LHCN-M2 (cell line): ENCODE results near the gene SERPINI2. TPM values are rescaled to one million over a fixed set of nuclear protein-coding genes. Genes with fewer than 3 reads are reported as not detected.

ENCODE experiments used
- DNase-seq: peaks from one replicate; pipeline ENCODE4 v3.0.0-alpha.2; 2012; ENCODE audit warnings: low read depth
- polyA plus RNA-seq: library from polyadenylated mRNA; unstranded; fragments of >200 nt; gene quantifications from one replicate; pipeline ENCODE4 v1.2.1, GENCODE V29; 2012; ENCODE audit warnings: missing spikeins
- total RNA-seq: library from RNA; depleted of rRNA; stranded (reverse); fragments of >200 nt; gene quantifications from 2 replicates; pipeline ENCODE4 v1.2.3, GENCODE V29; 2014; rRNA removed

The SERPINI2 gene
- not detected in 2 replicates for total RNA-seq
- polyA plus RNA-seq = not detected

- no peak for DNase-seq
Measured at GRCh38 chr3:167473863-167474262, at the start of gene SERPINI2. SERPINI2 (minus strand) TSS chr3:167474042; CDS start chr3:167471834, 2,208 bp downstream.

DNA sequence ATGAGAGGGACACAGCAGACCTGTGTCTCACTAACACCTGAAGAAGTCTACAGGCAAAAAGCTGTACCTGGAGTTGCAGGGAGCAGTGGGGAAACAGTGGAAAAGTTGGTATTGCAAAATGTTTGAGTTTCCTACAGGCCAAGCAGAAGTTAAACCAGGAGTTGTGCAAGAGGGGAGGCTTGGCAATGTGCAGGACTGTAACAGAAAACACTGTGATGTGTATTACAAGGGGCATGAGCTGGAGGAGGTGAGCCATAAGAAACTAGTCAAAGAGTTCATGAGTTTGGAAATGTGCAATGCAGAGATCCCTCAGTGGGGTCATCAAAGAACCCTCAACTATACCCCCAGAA is 47.1 kb upstream of the SERPINI2 start:
- no peak for DNase-seq

DNA sequence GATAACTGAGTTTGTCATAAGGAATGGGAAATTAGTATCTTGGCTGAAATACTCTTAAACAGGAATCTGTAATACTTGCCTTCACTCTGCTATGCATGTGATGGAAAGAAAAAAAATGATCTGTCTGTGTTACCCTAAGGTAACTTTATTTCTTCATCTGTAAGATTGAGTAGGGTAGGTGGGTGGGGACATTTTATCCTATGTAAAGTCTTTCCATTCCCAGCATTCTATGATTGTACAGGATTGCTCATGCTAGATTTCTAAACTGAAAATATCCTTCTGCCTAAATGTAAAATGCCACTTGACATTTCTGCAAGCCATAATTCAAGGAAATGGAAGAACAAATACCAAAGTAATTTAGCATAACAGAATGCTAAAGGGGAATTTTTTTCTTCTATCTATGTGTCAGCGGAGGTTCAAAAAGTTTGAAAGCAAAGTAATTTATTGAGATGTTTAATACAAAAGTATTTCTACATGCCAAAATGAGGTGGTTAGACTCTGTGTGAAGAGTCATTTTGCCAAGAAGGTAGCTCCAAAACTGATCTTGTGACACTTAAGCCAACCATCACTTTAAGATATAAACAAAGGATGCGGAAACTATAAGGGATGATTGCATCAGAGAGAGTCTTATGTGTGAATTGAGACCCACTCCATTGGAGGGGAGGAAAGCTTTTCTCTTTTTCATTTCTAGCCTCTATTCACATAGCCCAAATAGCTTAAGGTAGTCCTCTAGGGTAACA is 46.6 kb upstream of the SERPINI2 start:
- no peak for DNase-seq

DNA sequence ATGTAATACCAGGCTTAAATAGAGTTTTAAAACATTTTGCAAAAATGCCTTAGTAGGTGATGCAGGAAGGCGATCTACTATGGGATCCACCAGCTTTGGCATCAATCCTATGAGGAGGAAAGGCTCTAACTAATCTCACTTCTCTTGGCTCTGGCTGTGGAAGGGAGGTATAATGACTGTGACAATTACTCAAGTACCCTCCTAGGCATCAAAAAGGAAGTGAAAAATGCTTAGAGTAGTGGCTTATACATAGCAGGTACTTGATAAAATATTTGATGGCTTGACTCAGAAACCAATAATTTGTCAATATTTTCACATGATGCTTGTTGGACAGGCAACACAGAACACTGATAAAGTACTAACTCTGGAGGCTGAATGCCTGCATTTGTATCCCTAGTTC is 34.1 kb upstream of the SERPINI2 start:
- no peak for DNase-seq

GRCh38 chr3:167502401-167502800 is 28.6 kb upstream of the SERPINI2 start:
- DNase-seq = no peak

DNA sequence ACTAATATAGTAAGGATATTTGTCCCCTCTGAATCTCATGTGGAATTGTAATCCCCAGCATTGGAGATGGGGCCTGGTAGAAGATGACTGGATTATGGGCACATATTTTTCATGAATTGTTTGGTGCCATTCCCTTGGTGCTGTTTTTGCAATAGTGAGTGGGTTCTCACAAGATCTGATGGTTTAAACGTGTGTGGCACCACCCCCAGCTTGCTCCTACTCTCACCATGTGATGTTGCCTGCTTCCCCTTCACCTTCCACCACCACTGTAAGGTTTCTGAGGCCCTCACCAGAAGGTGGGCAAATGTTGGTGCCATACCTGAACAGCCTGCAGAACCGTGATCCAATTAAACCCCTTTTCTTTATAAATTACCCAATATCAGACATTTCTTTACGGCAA is 28.1 kb upstream of the SERPINI2 start:
- no peak for DNase-seq

- DNase-seq = no peak
Measured at GRCh38 chr3:167497903-167498302, 24.1 kb upstream of the SERPINI2 start.

DNA sequence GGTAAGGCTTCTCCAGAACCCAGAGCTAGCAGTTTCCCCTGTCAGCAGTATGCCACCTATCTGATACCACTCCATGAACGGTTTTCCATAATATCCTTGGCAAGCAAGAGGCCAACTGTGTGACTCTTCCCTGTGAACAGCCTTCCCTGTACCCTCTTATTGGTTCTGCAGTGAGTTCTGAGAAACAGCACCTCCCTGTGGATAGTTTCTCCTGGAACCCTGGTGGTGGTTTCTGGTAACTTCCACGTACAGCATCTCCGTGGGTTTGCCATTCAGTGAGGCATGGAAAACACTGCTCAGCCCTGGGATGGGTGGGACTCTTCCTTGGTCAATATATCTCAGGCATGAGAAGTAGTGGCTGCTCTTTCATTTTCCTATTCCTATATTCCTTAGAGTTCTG is 19.4 kb upstream of the SERPINI2 start:
- DNase-seq = no peak

DNA sequence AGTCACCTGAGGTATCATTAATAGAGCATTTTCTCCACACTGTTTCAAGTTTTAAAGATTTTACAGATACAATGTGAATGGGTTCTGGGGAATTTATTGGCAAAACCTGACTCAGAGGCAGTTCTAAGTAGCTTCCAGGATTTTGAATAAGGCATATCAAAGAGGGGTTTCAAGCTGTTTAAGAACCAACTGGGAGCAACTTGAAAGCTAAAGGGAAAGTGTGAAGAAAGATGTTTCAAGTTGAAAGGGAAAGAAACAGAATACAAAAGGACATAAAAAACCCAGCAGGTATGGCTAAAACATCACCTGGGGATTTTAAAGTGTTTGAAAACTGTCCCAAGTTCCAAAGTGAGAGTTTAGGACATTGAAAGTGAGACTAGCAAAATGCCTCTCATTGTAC is 17.8 kb upstream of the SERPINI2 start:
- DNase-seq = no peak

GRCh38 chr3:167489571-167489970 is 15.7 kb upstream of the SERPINI2 start:
- no peak for DNase-seq

DNA sequence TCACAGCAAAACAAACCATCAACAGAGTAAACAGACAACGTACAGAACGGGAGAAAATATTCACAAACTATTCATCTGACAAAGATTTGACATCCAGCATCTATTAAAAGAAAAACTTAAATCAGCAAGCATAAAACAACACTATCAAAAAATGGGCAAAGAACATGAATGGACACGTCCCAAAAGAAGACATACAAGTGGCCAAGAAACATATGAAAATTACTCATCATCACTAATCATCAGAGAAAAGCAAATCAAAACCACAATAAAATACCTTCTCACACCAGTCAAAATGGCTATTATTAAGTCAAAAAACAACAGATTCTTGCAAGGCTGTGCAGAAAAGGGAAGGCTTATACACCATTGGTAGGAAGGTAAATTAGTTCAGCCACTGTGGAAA is 13.7 kb upstream of the SERPINI2 start:
- DNase-seq = no peak

GRCh38 chr3:167484551-167484950 is 10.7 kb upstream of the SERPINI2 start:
- no peak for DNase-seq

- DNase-seq = no peak
Measured at GRCh38 chr3:167483708-167484475, 10.1 kb upstream of the SERPINI2 start.

DNA sequence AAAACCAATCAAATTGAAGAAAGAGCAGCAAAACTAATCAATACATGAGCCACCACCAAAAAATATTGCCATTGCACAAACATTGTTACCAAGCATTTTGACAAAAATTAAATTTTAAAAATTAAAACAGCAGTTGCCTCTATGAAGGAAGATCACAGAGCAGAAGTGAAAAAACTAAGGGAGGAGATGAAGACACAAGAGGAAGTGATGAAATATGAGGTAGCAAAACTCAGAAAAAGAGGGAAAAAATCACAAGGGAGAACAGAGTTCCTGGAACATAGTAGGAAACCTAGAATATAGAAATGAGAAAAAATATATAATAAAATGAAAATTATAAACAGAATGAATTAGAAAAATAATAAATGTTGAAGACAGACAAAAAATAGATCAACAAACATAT is 7.3 kb upstream of the SERPINI2 start:
- DNase-seq = no peak

GRCh38 chr3:167480748-167481147 is 6.9 kb upstream of the SERPINI2 start:
- no peak for DNase-seq

DNA sequence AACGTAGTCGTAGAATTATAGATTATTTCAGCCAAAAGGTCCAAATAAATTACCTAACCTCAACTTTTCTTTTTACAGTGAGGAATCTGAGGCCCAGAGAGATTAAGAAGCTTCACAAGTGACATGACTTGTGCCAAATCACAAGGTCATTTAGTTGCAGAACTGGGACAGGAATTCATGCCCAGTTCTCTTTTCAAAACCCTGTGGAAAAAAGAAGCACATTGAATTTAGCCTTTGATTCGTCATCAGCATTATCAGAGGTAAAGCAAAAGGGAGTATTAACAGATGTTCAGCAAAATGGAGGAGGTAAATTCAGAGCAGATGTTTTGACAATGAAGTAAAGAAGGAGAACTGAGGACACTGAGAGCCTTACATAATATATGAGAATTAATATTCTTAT is 4.5 kb downstream of the SERPINI2 start:
- DNase-seq = no peak

GRCh38 chr3:167467848-167468611 is 5.8 kb downstream of the SERPINI2 start:
- no peak for DNase-seq

DNA sequence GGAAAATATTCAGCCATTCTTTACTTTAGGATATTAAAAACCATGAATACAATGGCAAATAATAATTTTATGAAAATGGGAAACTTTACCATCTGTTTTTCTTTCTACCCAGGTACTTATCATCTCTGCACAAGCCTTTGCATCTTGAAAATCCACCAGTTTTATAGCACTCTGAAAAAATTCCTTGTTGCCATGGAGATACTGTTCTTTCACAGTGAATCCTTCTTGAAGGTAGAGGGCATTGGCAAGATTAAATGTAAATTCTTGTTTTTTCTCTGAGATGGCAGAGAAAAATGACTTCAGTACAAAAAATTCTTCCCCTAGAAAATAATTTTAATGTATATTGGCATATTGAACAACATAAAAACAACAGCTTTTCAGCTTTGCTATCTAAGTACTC is 6.9 kb downstream of the SERPINI2 start:
- no peak for DNase-seq

DNA sequence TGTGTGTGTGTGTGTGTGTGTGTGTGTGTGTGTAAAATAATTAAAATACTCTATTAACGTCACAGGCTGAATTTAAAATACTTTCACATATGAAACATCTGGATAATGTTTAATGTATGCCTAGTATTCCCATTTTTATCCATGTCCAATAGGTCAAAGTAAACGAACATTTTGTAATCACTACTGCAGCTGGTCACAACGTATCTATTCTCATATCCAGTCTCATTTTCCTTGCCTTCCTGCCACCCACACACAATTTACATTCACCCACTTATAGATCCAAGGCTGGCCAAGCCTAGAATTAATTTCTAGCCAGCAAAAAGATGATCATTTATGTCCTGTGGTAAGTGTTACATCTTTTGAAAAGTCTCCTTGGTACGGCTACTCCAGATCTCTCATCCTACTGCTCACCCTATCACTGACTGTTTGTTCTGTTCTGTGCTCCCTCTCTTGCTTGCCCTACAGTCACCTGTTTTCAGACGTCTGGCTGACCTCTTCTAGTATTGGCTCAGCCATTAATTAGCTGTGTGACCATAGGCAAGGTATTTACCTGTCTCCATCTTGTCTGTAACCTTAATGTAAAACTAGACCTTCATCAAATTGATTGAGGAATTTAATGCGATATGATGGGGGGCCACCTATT is 17.6 kb downstream of the SERPINI2 start:
- no peak for DNase-seq

DNA sequence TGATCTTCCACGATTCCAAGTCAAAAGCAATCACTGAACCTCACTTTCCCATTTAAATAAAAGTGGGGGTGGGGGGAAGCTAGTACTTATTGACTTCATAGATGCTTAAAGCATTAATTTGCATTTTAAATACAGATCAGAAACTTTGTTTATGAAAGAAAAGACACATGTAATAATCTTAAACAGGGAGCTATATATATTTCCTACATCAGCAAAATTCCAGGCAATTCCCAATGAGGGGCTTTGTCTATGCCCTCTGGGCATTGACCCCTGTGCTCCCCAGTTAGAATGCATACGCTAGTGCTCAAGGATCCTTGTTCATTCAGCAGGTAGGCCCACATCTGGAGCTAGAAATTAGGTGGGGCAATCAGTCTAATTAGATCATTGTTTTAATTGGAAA is 20.0 kb downstream of the SERPINI2 start:
- DNase-seq = no peak

DNA sequence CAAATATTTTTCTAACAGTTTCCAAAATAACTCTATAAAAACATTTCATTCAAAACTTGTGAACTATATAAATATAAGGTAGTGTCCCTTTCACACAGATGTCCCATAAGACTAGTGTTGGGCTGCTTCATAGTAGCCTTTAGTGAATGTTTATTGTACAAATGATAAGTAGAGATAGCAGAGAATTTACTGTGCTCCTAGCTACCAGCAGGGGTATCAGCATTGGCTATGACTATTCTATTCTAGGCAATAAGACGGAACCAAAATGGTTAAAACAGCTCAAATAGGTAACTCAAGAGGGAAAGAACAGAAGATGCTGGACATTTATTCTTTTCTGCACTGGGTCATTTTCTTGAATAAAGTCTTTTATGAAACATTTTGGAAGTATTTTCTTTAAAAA is 22.6 kb downstream of the SERPINI2 start:
- no peak for DNase-seq

GRCh38 chr3:167450675-167451074 is 23.2 kb downstream of the SERPINI2 start:
- no peak for DNase-seq
